Measurements from ENCODE around the gene TXNIP. TPM values are rescaled to one million over a fixed set of nuclear protein-coding genes. Genes with fewer than 3 reads are reported as not detected.
A peak's percentile ranks its signal among the peaks of the same experiment; 100 is the strongest.

TXNIP gene
- total and polyA plus RNA-seq, 7 donors = 326 to 4,609 (median 1,623) TPM

DNA sequence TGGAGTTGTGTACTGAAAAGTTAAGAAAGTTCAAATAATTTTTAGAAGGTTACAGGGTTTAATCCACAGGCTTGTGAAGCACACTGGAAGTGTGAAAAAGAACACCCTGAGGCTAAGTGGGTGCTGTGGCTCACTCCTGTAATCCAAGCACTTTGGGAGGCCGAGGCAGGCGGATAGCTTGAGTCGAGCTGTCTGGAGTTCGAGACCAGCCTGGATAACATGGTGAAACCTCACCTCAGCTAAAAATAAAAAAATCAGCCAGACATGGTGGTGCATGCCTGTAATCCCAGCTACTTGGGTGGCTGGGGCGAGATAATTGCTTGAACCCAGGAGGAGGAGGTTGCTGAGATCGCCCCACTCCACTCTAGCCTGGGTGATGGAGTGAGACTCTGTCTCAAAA, 9.8 kb downstream of the TXNIP start:
- 95% methylated on average over 6 of the region's 6 CpGs for WGBS, 2 donors
- H3K4me1 ChIP-seq = peaks cover 0 to 66% (median 62%) of the 10 kb centered on the region in 4 donors
- no peaks in the 10 kb centered on the region for H3K27me3 ChIP-seq
- DNase-seq = peak; percentile 52
- no peaks in the 10 kb centered on the region for H3K9me3 ChIP-seq
- intact Hi-C loops (cut with DNase I) = no loop called here
- peak overlapping the region; percentile 92 to 96 (median 94) for H3K27ac ChIP-seq
- no peaks in the 10 kb centered on the region for H3K36me3 ChIP-seq
- TF ChIP-seq POLR2AphosphoS5 (IDR thresholded peaks at IDR 0.05) = no peak
- TF ChIP-seq POLR2A (IDR thresholded peaks at IDR 0.05) = no peak
- no peak for TF ChIP-seq CTCF (IDR thresholded peaks at IDR 0.05)
- no peak for TF ChIP-seq EP300 (IDR thresholded peaks at IDR 0.05)
- no peak overlapping the region for H3K4me3 ChIP-seq

- Histone ChIP-seq H3K27me3 (no peaks in the 10 kb centered on the region), H3K4me3 (peak overlapping the region in 3 of 4 donors; percentile 11 to 22 (median 13)), H3K36me3 (no peaks in the 10 kb centered on the region), H3K9me3 (no peaks in the 10 kb centered on the region), H3K27ac (peak overlapping the region; percentile 92 to 96 (median 94)), H3K4me1 (peaks cover 0 to 68% (median 64%) of the 10 kb centered on the region in 4 donors)
- no peak for TF ChIP-seq CTCF (IDR thresholded peaks at IDR 0.05)
- TF ChIP-seq POLR2AphosphoS5 (IDR thresholded peaks at IDR 0.05) = peak; percentile 18 to 54 (median 43)
- TF ChIP-seq EP300 (IDR thresholded peaks at IDR 0.05) = no peak
- DNase-seq = peak; percentile 87
- intact Hi-C loops (cut with DNase I) = no loop called here
- WGBS, 2 donors = 45 to 59% methylated on average over 15 of the region's 15 CpGs
Observed at GRCh38 chr1:145985502-145986439, 10.6 kb downstream of the TXNIP start.

- intact Hi-C loops (cut with DNase I) = no loop called here
- peak in 1 of 4 donors; percentile 5 for TF ChIP-seq POLR2AphosphoS5 (IDR thresholded peaks at IDR 0.05)
- TF ChIP-seq POLR2A (IDR thresholded peaks at IDR 0.05) = no peak
- Histone ChIP-seq H3K9me3 (no peaks in the 10 kb centered on the region), H3K36me3 (no peaks in the 10 kb centered on the region), H3K27me3 (no peaks in the 10 kb centered on the region), H3K4me1 (peaks cover 0 to 72% (median 69%) of the 10 kb centered on the region in 4 donors), H3K27ac (peak overlapping the region; percentile 92 to 96 (median 94)), H3K4me3 (peak overlapping the region in 3 of 4 donors; percentile 11 to 22 (median 13))
- WGBS, 2 donors = 76 to 80% methylated on average over 2 of the region's 2 CpGs
- peak; percentile 72 for DNase-seq
Observed at GRCh38 chr1:145985129-145985501, 11.3 kb downstream of the TXNIP start.

DNA sequence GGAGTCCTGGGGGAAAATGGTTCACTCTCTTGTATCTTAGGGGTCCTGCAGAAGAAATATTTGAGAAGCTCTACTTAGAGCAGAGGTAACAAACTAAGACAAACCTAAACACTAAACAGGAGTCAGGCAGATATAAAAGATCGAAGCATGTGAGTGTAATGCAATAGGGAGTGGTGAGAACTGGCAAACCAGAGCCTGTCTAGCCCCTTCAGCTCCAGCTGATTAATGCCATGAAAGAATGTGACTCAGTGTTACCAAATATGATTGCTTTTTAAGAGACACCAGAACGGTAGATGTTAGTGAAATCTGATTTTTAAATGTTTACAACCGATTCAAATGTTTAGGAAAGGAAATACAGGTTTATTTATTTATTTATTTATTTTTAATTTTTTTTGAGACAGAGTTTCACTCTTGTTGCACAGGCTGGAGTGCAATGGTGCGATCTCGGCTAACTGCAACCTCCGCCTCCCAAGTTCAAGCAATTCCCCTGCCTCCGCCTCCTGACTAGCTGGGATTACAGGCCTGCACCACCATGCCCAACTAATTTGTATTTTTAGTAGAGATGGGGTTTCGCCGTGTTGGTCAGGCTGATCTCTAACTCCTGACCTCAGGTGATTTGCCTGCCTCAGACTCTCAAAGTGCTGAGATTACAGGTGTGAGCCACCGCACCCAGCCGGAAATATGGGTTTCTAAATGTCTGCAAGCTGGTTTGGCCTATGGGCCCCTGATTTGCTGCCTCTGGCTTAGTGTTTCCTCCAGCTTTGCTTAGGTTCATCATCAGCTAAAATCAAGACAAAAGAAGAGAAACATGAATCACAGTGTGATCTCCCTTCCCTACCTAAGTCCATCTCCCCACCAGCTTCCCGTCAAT, 12.2 kb downstream of the TXNIP start:
- 74 to 87% methylated on average over 12 of the region's 12 CpGs for WGBS, 2 donors
- H3K27me3 ChIP-seq = no peaks in the 10 kb centered on the region
- TF ChIP-seq EP300 (IDR thresholded peaks at IDR 0.05) = no peak
- no peak for TF ChIP-seq CTCF (IDR thresholded peaks at IDR 0.05)
- TF ChIP-seq POLR2A (IDR thresholded peaks at IDR 0.05) = no peak
- peak; percentile 55 for DNase-seq
- H3K27ac ChIP-seq = peak overlapping the region; percentile 92 to 96 (median 94)
- no peak overlapping the region for H3K4me3 ChIP-seq
- peaks cover 0 to 79% (median 73%) of the 10 kb centered on the region in 4 donors for H3K4me1 ChIP-seq
- no peaks in the 10 kb centered on the region for H3K36me3 ChIP-seq
- intact Hi-C loops (cut with DNase I) = no loop called here
- no peaks in the 10 kb centered on the region for H3K9me3 ChIP-seq
